HepG2 (cell line): ENCODE measurements around the gene PSD. TPM values are rescaled to one million over a fixed set of nuclear protein-coding genes. Genes with fewer than 3 reads are reported as not detected.
A peak's percentile ranks its signal among the peaks of the same experiment; 100 is the strongest.

Experiments used
- CREM ChIP-seq, 2 experiments: sonication (generic) in 1 of 2; formaldehyde crosslinking in 1 of 2; IDR thresholded peaks; 2 replicates each; pipeline versions ENCODE4 v1.4.0 to v1.6.1; 2016 to 2020; ENCODE audit warnings: antibody characterized with exemption in 1 of 2, mild to moderate bottlenecking in 1 of 2, missing genetic modification reagents in 1 of 2
- DMAP1 ChIP-seq: IDR thresholded peaks from 2 replicates; pipeline ENCODE4 v1.6.1; 2016
- FOSL2 ChIP-seq: sonication (generic); formaldehyde crosslinking; IDR thresholded peaks from 2 replicates; pipeline ENCODE4 v1.4.0; 2020; ENCODE audit warnings: missing genetic modification reagents
- GTF3A ChIP-seq: sonication (generic); formaldehyde crosslinking; conservative IDR thresholded peaks from 2 replicates; pipeline ENCODE4 v1.4.0; 2020; ENCODE audit warnings: mild to moderate bottlenecking, missing genetic modification reagents
- GZF1 ChIP-seq: sonication (generic); formaldehyde crosslinking; IDR thresholded peaks from 2 replicates; pipeline ENCODE4 v1.5.1; 2020; ENCODE audit warnings: mild to moderate bottlenecking, missing genetic modification reagents
- HNRNPH1 ChIP-seq: fragments of 200-400 bp; formaldehyde crosslinking; optimal IDR thresholded peaks from 2 replicates; pipeline ENCODE3; 2017; ENCODE audit warnings: mild to moderate bottlenecking, low read depth, low read length
- IKZF1 ChIP-seq: fragments of 450-650 bp; IDR thresholded peaks from 2 replicates; pipeline ENCODE4 v1.7.1; 2016
- MAFG ChIP-seq: sonication (generic); formaldehyde crosslinking; IDR thresholded peaks from 2 replicates; pipeline ENCODE4 v1.5.1; 2020; ENCODE audit warnings: mild to moderate bottlenecking, missing genetic modification reagents
- MIER3 ChIP-seq: IDR thresholded peaks from 2 replicates; pipeline ENCODE4 v1.6.1; 2016; ENCODE audit warnings: missing compliant biosample characterization, borderline replicate concordance
- MXD1 ChIP-seq: sonication (generic); formaldehyde crosslinking; IDR thresholded peaks from 2 replicates; pipeline ENCODE4 v1.4.0; 2020; ENCODE audit warnings: mild to moderate bottlenecking, missing genetic modification reagents
- MXD4 ChIP-seq: IDR thresholded peaks from 2 replicates; pipeline ENCODE4 v1.6.1; 2016; ENCODE audit warnings: mild to moderate bottlenecking, missing biosample characterization, missing genetic modification reagents
- NCOA1 ChIP-seq: sonication (generic); formaldehyde crosslinking; IDR thresholded peaks from 2 replicates; pipeline ENCODE4 v1.9.0; 2021; ENCODE audit warnings: missing genetic modification reagents
- NCOA2 ChIP-seq: sonication (generic); formaldehyde crosslinking; IDR thresholded peaks from 2 replicates; pipeline ENCODE4 v1.8.0; 2022; ENCODE audit warnings: inconsistent platforms
- PATZ1 ChIP-seq: sonication (generic); formaldehyde crosslinking; IDR thresholded peaks from 2 replicates; pipeline ENCODE4 v1.4.0; 2020; ENCODE audit warnings: missing genetic modification reagents
- RXRB ChIP-seq: IDR thresholded peaks from 2 replicates; pipeline ENCODE4 v1.6.1; 2016; ENCODE audit warnings: borderline replicate concordance, missing genetic modification reagents, missing compliant biosample characterization
- SATB2 ChIP-seq: sonication (generic); formaldehyde crosslinking; IDR thresholded peaks from 2 replicates; pipeline ENCODE4 v1.5.0; 2020; ENCODE audit warnings: missing genetic modification reagents
- SNRNP70 ChIP-seq: fragments of 200-400 bp; formaldehyde crosslinking; IDR thresholded peaks from 2 replicates; pipeline ENCODE4 v1.6.1; 2017; ENCODE audit warnings: mild to moderate bottlenecking, low read depth, low read length, moderate library complexity
- TBX2 ChIP-seq: sonication (generic); formaldehyde crosslinking; IDR thresholded peaks from 2 replicates; pipeline ENCODE4 v1.5.0; 2020; ENCODE audit warnings: missing genetic modification reagents, mild to moderate bottlenecking, borderline replicate concordance
- TOE1 ChIP-seq: sonication (generic); formaldehyde crosslinking; IDR thresholded peaks from 2 replicates; pipeline ENCODE4 v1.4.0; 2020; ENCODE audit warnings: mild to moderate bottlenecking, missing genetic modification reagents
- U2AF1 ChIP-seq: fragments of 200-400 bp; formaldehyde crosslinking; optimal IDR thresholded peaks from 2 replicates; pipeline ENCODE3; 2017; ENCODE audit warnings: mild to moderate bottlenecking, low read depth, low read length
- ZFP41 ChIP-seq: sonication (generic); formaldehyde crosslinking; IDR thresholded peaks from 2 replicates; pipeline ENCODE4 v1.4.0; 2020; ENCODE audit warnings: mild to moderate bottlenecking, missing genetic modification reagents, borderline replicate concordance
- ZKSCAN5 ChIP-seq: sonication (generic); formaldehyde crosslinking; IDR thresholded peaks from 2 replicates; pipeline ENCODE4 v1.5.1; 2020; ENCODE audit warnings: mild to moderate bottlenecking, missing genetic modification reagents
- ZNF350 ChIP-seq: sonication (generic); formaldehyde crosslinking; IDR thresholded peaks from 2 replicates; pipeline ENCODE4 v1.4.0; 2020; ENCODE audit warnings: mild to moderate bottlenecking, low read depth, missing genetic modification reagents, borderline replicate concordance
- ZNF44 ChIP-seq: sonication (generic); formaldehyde crosslinking; IDR thresholded peaks from 2 replicates; pipeline ENCODE4 v1.5.1; 2020; ENCODE audit warnings: mild to moderate bottlenecking, missing genetic modification reagents
- ZNF552 ChIP-seq: sonication (generic); formaldehyde crosslinking; IDR thresholded peaks from 2 replicates; pipeline ENCODE4 v1.9.0; 2022; ENCODE audit warnings: missing genetic modification reagents, mild to moderate bottlenecking, borderline replicate concordance
- ZNF614 ChIP-seq: IDR thresholded peaks from 2 replicates; pipeline ENCODE4 v1.6.1; 2018; ENCODE audit warnings: missing biosample characterization, missing genetic modification reagents, inconsistent platforms, borderline replicate concordance
- ZNF672 ChIP-seq: sonication (generic); formaldehyde crosslinking; IDR thresholded peaks from 2 replicates; pipeline ENCODE4 v1.8.1; 2022; ENCODE audit warnings: missing genetic modification reagents
- ZNF782 ChIP-seq: sonication (generic); formaldehyde crosslinking; IDR thresholded peaks from 2 replicates; pipeline ENCODE4 v1.4.0; 2020; ENCODE audit warnings: missing genetic modification reagents, mild to moderate bottlenecking, borderline replicate concordance
- ZNF792 ChIP-seq: IDR thresholded peaks from 2 replicates; pipeline ENCODE4 v1.6.1; 2016
- polyA plus RNA-seq, 8 experiments: library from polyadenylated mRNA; depleted of rRNA in 3 of 8; stranded (reverse) in 7 of 8; unstranded in 1 of 8; fragments of >200 nt; fragmentation: Illumina TruSeq in 4 of 8; extraction: Trizol in 4 of 8; gene quantifications; 2 replicates each; pipeline versions ENCODE4 v1.2.1 to v1.2.3, GENCODE V29; 2011 to 2016; ENCODE audit warnings: low read depth in 4 of 8, missing spikeins in 1 of 8, mixed read lengths in 1 of 8; ENCODE audit not compliant: insufficient read depth in 1 of 8
- total RNA-seq, 5 experiments: library from RNA; depleted of rRNA; stranded (reverse); fragments of >200 nt; fragmentation: Illumina TruSeq; extraction: Trizol; gene quantifications; 2 replicates each; pipeline ENCODE4 v1.2.3, GENCODE V29; 2016; ENCODE audit warnings: low read depth in 1 of 5

Gene PSD
- total and polyA plus RNA-seq, 2 of the 13 experiments (the other 11 are each of a cell fraction or from before 2014, with no cell fraction given) = 0.35 to 0.58 TPM

DNA sequence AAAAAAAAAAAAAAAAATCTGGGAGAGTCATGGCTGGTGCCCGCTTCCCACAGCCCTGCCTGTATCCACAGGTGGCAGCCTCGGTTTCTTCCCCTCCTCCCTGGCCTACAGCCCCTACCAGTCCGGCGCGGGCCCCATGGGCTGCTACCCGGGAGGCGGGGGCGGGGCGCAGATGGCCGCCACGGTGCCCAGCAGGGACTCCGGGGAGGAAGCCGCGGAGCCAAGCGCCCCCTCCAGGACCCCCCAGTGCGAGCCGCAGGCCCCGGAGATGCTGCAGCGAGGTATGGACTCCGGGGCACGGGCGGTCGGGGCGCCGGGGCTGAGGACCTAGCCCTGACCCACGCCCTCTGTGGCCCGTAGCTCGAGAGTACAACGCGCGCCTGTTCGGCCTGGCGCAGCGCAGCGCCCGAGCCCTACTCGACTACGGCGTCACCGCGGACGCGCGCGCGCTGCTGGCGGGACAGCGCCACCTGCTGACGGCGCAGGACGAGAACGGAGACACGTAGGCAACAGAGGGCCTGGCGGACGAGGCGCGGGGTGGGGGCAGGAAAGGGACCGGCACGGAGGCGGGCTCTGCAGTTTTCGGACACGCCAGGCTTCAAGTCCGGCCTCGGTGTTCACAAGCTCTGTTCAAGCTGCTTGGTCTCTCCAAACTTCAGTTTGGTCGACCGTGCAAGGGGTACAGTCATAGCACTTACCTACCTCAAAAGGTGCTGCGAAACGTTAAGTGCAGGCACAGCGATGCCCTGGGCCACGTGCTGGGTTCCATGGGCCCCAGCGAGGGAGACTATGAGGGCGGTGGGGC is 19.2 kb downstream of the PSD start (continued):
- TF ChIP-seq ZKSCAN5 (CRISPR knock-in tag) (no peak), SNRNP70 (no peak), RXRB (peak; percentile 69; the same call in 1 of the 2 replicates), ZFP41 (CRISPR knock-in tag) (no peak), PATZ1 (CRISPR knock-in tag) (peak; percentile 93), ZNF552 (CRISPR knock-in tag) (peak; percentile 75), GTF3A (CRISPR knock-in tag) (no peak), ZNF792 (CRISPR knock-in tag) (no peak), SATB2 (CRISPR knock-in tag) (no peak), GZF1 (CRISPR knock-in tag) (peak; percentile 73; the same call in 1 of the 2 replicates), MAFG (CRISPR knock-in tag) (no peak), DMAP1 (CRISPR knock-in tag) (peak; percentile 94), TBX2 (CRISPR knock-in tag) (peak; percentile 89), MIER3 (CRISPR knock-in tag) (peak; percentile 81; the same call in 1 of the 2 replicates), NCOA2 (CRISPR knock-in tag) (peak; percentile 66; the same call in 1 of the 2 replicates), ZNF672 (no peak), IKZF1 (no peak), ZNF614 (CRISPR knock-in tag) (peak; percentile 93), ZNF782 (CRISPR knock-in tag) (no peak), ZNF44 (CRISPR knock-in tag) (peak; percentile 54; the same call in 1 of the 2 replicates), ZNF350 (peak; percentile 80), MXD1 (CRISPR knock-in tag) (peak; percentile 89), CREM (IDR thresholded peaks at IDR 0.05) (no peak; the same call in 1 of the 2 replicates), CREM (CRISPR knock-in tag; IDR thresholded peaks at IDR 0.05) (peak; percentile 63; the same call in 1 of the 2 replicates), TOE1 (CRISPR knock-in tag) (no peak), FOSL2 (CRISPR knock-in tag) (peak; percentile 59), U2AF1 (peak; percentile 51), NCOA1 (CRISPR knock-in tag) (peak; percentile 76; the same call in 1 of the 2 replicates), HNRNPH1 (no peak), MXD4 (CRISPR knock-in tag) (no peak; the same call in none of the 2 replicates)
